ENCODE data around the gene FGFR4.

Gene FGFR4

DNA sequence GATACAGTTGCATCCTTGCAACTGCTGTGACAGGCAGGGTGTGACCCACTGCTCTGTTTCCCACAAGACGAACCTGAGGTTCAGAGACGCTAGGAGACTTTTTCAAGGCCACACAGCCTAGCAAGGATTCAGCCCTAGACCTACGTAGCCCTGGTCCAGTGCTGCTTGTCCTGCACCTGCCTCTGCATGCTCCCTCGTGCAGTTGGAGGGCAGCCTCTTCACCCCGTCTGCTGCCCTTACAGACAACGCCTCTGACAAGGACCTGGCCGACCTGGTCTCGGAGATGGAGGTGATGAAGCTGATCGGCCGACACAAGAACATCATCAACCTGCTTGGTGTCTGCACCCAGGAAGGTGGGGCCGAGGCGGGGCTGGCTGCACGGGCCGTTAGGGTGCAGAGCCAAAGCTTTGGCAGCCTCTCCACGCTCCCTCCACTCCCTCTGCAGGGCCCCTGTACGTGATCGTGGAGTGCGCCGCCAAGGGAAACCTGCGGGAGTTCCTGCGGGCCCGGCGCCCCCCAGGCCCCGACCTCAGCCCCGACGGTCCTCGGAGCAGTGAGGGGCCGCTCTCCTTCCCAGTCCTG is 8.5 kb downstream of the FGFR4 start:
- Histone ChIP-seq H3K9ac (ENCODE audit: low read length) (no peak overlapping the region), H3K4me1 (ENCODE audit: low read length) (no peaks in the 10 kb centered on the region), H3K4me3 (ENCODE audit: low read length) (no peak overlapping the region), H3K79me2 (ENCODE audit: low read length) (no peaks in the 10 kb centered on the region), H3K27me3 (ENCODE audit: low read depth, low read length) (peaks cover under 1% of the 10 kb centered on the region), H3K27ac (ENCODE audit: low read length) (no peak overlapping the region), H2AFZ (ENCODE audit: low read depth, low read length) (no peak overlapping the region), H3K36me3 (replicated peaks; ENCODE audit: low read depth, low read length) (no peaks in the 10 kb centered on the region), H4K20me1 (ENCODE audit: insufficient read depth, low read length) (no peaks in the 10 kb centered on the region), H3K4me2 (ENCODE audit: low read length) (no peak overlapping the region), H3K9me3 (ENCODE audit: insufficient read depth, low read length) (no peaks in the 10 kb centered on the region)
- TF ChIP-seq, protein P1, sequence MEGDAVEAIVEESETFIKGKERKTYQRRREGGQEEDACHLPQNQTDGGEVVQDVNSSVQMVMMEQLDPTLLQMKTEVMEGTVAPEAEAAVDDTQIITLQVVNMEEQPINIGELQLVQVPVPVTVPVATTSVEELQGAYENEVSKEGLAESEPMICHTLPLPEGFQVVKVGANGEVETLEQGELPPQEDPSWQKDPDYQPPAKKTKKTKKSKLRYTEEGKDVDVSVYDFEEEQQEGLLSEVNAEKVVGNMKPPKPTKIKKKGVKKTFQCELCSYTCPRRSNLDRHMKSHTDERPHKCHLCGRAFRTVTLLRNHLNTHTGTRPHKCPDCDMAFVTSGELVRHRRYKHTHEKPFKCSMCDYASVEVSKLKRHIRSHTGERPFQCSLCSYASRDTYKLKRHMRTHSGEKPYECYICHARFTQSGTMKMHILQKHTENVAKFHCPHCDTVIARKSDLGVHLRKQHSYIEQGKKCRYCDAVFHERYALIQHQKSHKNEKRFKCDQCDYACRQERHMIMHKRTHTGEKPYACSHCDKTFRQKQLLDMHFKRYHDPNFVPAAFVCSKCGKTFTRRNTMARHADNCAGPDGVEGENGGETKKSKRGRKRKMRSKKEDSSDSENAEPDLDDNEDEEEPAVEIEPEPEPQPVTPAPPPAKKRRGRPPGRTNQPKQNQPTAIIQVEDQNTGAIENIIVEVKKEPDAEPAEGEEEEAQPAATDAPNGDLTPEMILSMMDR (IDR thresholded peaks at IDR 0.05; ENCODE audit: low read depth, low read length): no peak

DNA sequence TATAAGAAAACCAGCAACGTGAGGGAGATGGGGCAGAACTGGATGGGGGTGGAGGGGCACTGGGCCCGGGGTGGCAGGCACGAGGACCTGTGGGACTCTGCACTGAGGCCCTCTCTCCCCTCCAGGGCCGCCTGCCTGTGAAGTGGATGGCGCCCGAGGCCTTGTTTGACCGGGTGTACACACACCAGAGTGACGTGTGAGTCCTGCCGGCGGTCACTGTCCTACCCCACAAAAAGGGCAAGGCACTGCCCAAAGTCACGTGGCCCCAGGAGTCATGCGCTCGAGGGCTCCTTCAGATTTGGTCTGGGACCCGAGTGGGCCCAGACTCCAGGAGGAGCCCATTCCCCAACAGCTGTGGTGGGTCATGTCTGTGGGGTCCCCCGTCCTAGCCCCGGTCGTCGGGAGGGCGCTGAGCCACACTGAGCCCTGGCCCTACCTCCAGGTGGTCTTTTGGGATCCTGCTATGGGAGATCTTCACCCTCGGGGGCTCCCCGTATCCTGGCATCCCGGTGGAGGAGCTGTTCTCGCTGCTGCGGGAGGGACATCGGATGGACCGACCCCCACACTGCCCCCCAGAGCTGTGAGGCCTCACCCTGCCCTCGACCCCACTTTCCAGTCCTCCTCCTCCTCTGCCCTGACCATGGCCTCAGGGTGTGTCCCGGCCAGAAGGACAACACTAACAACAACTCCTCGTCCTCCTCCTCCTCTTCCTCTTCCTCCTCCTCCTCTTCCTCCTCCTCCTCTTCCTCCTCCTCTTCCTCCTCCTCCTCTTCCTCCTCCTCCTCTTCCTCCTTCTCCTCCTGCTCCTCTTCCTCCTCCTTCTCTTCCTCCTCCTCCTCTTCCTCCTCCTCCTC is 9.7 kb downstream of the FGFR4 start:
- Histone ChIP-seq H3K79me2 (ENCODE audit: low read length) (no peaks in the 10 kb centered on the region), H4K20me1 (ENCODE audit: insufficient read depth, low read length) (no peaks in the 10 kb centered on the region), H2AFZ (ENCODE audit: low read depth, low read length) (no peak overlapping the region), H3K27me3 (ENCODE audit: low read depth, low read length) (peaks cover 4% of the 10 kb centered on the region), H3K9me3 (ENCODE audit: insufficient read depth, low read length) (no peaks in the 10 kb centered on the region), H3K36me3 (replicated peaks; ENCODE audit: low read depth, low read length) (no peaks in the 10 kb centered on the region), H3K4me3 (ENCODE audit: low read length) (no peak overlapping the region), H3K27ac (ENCODE audit: low read length) (no peak overlapping the region), H3K4me1 (ENCODE audit: low read length) (no peaks in the 10 kb centered on the region), H3K4me2 (ENCODE audit: low read length) (no peak overlapping the region), H3K9ac (ENCODE audit: low read length) (no peak overlapping the region)
- TF ChIP-seq, protein P1 (IDR thresholded peaks at IDR 0.05; ENCODE audit: low read depth, low read length): no peak
- no peak for TF ChIP-seq EZH2phosphoT487 (IDR thresholded peaks at IDR 0.05; ENCODE audit: low read depth)

DNA sequence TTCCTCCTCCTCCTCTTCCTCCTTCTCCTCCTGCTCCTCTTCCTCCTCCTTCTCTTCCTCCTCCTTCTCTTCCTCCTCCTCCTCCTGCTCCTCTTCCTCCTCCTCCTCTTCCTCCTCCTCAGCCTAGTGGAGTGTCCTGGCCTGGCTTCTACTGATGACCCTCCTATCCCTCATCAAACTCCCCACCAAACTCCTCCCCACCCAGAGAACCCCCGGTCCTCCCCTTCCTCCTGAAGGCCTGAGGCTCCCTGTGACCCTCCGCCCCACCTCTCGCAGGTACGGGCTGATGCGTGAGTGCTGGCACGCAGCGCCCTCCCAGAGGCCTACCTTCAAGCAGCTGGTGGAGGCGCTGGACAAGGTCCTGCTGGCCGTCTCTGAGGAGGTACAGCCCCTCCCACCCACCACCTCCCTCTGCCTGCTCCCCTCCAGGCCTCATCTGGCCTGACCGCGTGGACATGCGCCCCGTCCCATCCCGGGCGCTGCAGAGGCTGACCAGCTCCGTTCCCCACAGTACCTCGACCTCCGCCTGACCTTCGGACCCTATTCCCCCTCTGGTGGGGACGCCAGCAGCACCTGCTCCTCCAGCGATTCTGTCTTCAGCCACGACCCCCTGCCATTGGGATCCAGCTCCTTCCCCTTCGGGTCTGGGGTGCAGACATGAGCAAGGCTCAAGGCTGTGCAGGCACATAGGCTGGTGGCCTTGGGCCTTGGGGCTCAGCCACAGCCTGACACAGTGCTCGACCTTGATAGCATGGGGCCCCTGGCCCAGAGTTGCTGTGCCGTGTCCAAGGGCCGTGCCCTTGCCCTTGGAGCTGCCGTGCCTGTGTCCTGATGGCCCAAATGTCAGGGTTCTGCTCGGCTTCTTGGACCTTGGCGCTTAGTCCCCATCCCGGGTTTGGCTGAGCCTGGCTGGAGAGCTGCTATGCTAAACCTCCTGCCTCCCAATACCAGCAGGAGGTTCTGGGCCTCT is 10.6 kb downstream of the FGFR4 start:
- TF ChIP-seq, protein P1 (IDR thresholded peaks at IDR 0.05; ENCODE audit: low read depth, low read length): no peak
- TF ChIP-seq EZH2phosphoT487 (IDR thresholded peaks at IDR 0.05; ENCODE audit: low read depth): no peak
- Histone ChIP-seq H3K4me3 (ENCODE audit: low read length) (no peak overlapping the region), H3K36me3 (replicated peaks; ENCODE audit: low read depth, low read length) (no peaks in the 10 kb centered on the region), H3K27ac (ENCODE audit: low read length) (no peak overlapping the region), H3K4me1 (ENCODE audit: low read length) (no peaks in the 10 kb centered on the region), H3K9ac (ENCODE audit: low read length) (no peak overlapping the region), H3K9me3 (ENCODE audit: insufficient read depth, low read length) (no peaks in the 10 kb centered on the region), H3K79me2 (ENCODE audit: low read length) (no peaks in the 10 kb centered on the region), H3K27me3 (ENCODE audit: low read depth, low read length) (peaks cover 4% of the 10 kb centered on the region), H3K4me2 (ENCODE audit: low read length) (no peak overlapping the region), H4K20me1 (ENCODE audit: insufficient read depth, low read length) (no peaks in the 10 kb centered on the region), H2AFZ (ENCODE audit: low read depth, low read length) (no peak overlapping the region)

DNA sequence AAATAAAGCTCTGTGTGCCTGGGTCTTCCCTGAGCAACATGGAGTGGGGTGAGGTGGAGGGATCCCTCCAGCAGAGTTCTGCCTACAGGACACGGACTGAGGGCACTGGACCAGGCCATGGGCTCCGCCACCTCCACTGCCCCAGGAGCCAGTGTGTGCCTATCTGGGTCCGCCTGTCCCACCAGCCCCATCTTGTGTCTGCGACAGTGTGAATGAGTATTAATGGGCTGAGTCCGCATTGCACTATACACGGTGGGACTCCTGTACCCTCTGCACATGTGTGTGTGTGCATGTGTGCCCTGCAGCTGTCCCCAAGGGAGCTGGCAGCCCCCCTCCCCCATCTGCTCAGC is 11.4 kb downstream of the FGFR4 start:
- TF ChIP-seq, protein P1 (IDR thresholded peaks at IDR 0.05; ENCODE audit: low read depth, low read length): no peak
- TF ChIP-seq EZH2phosphoT487 (IDR thresholded peaks at IDR 0.05; ENCODE audit: low read depth): no peak
- Histone ChIP-seq H3K9ac (ENCODE audit: low read length) (no peak overlapping the region), H3K4me1 (ENCODE audit: low read length) (no peaks in the 10 kb centered on the region), H4K20me1 (ENCODE audit: insufficient read depth, low read length) (no peaks in the 10 kb centered on the region), H3K36me3 (replicated peaks; ENCODE audit: low read depth, low read length) (no peaks in the 10 kb centered on the region), H3K4me2 (ENCODE audit: low read length) (no peak overlapping the region), H2AFZ (ENCODE audit: low read depth, low read length) (no peak overlapping the region), H3K27ac (ENCODE audit: low read length) (no peak overlapping the region), H3K4me3 (ENCODE audit: low read length) (no peak overlapping the region), H3K9me3 (ENCODE audit: insufficient read depth, low read length) (no peaks in the 10 kb centered on the region), H3K79me2 (ENCODE audit: low read length) (no peaks in the 10 kb centered on the region), H3K27me3 (ENCODE audit: low read depth, low read length) (peaks cover 4% of the 10 kb centered on the region)
